ENCODE results near the gene TSTD1. TPM values are rescaled to one million over a fixed set of nuclear protein-coding genes. Genes with fewer than 3 reads are reported as not detected.

Gene TSTD1
- total and polyA plus RNA-seq, 10 of the 15 experiments (the other 5 are each of a cell fraction or from before 2014, with no cell fraction given) = 33.3 to 145 (median 89.4) TPM

DNA sequence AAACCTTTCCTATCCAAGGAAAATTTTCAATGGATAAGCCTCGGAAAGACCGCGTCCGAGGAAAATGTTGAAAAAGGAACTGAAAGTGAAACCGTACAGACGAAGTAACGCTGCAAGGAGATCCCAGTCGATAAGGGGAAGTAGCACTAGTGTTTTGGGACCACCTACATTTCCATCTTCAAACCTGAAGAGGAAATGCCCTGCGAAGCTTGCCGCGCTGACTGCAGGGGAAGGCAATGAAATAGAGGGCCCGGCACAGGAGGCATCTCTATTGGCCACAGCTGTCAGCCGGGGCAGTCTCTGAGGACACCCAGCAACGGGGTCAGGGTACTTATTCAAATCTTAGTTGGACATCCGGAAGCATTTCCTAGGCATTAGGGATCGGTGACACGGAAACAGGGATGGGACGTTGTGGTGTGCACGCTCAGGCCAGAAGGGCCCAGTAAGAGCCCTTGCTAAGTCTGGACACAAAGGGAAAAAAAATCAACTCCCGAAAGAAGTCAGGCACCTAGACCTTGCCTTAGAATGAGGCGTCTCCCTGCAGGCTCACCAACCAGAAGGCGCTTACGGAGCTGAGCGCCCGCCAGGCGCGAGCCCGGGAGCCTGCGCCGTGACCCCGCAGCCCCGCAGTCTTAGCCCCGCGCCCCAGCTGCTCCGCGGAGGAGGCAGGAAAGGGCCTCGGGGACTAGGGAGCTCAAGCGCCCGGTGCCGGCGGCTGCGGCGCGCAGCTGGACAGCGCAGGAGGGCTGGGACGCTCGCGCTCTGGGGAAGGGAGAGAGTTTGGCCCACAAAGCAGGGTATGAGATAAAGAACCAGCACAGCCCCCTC, 6.4 kb upstream of the TSTD1 start:
- TSS peak; percentile 49 for BruUV-seq (replicated peaks)
- in situ Hi-C loops (cut with MboI) (no loop called here), intact Hi-C loops (cut with micrococcal nuclease; ENCODE audit: unreplicated experiment) (loop anchor here (5.0 kb wide), 2 partner anchors 53 to 72 kb away; partner anchors contain the start of genes NIT1 and PFDN2)
- DNase-seq (ENCODE audit: low read depth, low spot score) = peak; percentile 73
- Histone ChIP-seq H3K9ac (ENCODE audit: control insufficient read depth, insufficient read depth, low read length) (peak overlapping the region; percentile 95), H4K20me1 (ENCODE audit: control insufficient read depth, insufficient read depth) (no peaks in the 10 kb centered on the region), H3K27me3 (replicated peaks in 1 of 2; ENCODE audit: control insufficient read depth in 2 of 2, insufficient read depth in 2 of 2, low read length in 1 of 2) (no peaks in the 10 kb centered on the region), H2AFZ (ENCODE audit: control insufficient read depth, low read depth, low read length) (peak overlapping the region; percentile 18), H3K4me1 (ENCODE audit: control insufficient read depth, insufficient read depth, low read length) (peaks cover 15% of the 10 kb centered on the region), H3K36me3 (ENCODE audit: control insufficient read depth in 2 of 2, insufficient read depth in 2 of 2, low read length in 1 of 2) (peaks cover 21 to 28% of the 10 kb centered on the region in 2 experiments), H3K27ac (ENCODE audit: control insufficient read depth, insufficient read depth) (peak overlapping the region; percentile 100), H3K4me2 (ENCODE audit: control insufficient read depth, insufficient read depth) (peak overlapping the region; percentile 89), H3K9me3 (replicated peaks; ENCODE audit: control insufficient read depth, insufficient read depth, low read length) (no peaks in the 10 kb centered on the region), H3K4me3 (peak overlapping the region; percentile 90), H3K79me2 (ENCODE audit: control insufficient read depth, insufficient read depth, low read length) (peaks cover 22% of the 10 kb centered on the region)
- ChIA-PET CTCF (interaction anchor here (0.6 to 11.1 kb wide), 23 partner anchors 12 to 1760 kb away, joined by 3 to 181 read pairs (median 4); partner anchors contain the start of genes ARHGAP30, ITLN1, KLHDC9 and PPOX), POLR2A (interaction anchor here (0.7 to 5.2 kb wide), 14 partner anchors 12 to 333 kb away, joined by 3 to 139 read pairs (median 4); partner anchors contain the start of genes ARHGAP30, DEDD, F11R and KLHDC9), RAD21 (ENCODE audit: unreplicated experiment) (interaction anchor here (0.7 to 4.8 kb wide), 17 partner anchors 19 to 278 kb away, joined by 3 to 107 read pairs (median 6); partner anchors contain the start of genes ARHGAP30, DEDD, F11R and ITLN2), SMC1A (ENCODE audit: uncharacterized antibody, unreplicated experiment) (interaction anchor here (0.6 to 7.5 kb wide), 18 partner anchors 12 to 304 kb away, joined by 3 to 134 read pairs (median 5); partner anchors contain the start of genes ARHGAP30, DEDD, F11R and KLHDC9)
- 1% methylated on average over 48 of the region's 48 CpGs for WGBS (ENCODE audit: insufficient coverage, insufficient replicate concordance, low lambda C conversion rate, missing lambda C conversion rate)
- ATAC-seq = peak; percentile 78
- peak; percentile 93 for FAIRE-seq
- TF ChIP-seq HCFC1 (IDR thresholded peaks at IDR 0.05; ENCODE audit: low read length) (no peak), ZNF24 (IDR thresholded peaks at IDR 0.05) (no peak; the same call in 1 of the 2 replicates), HDAC2 (IDR thresholded peaks at IDR 0.05) (no peak), PAX5 (IDR thresholded peaks at IDR 0.05; ENCODE audit: borderline replicate concordance, low read depth, low read length) (0 out of 2 replicates have a peak, but pooled peaks have one; percentile 15), BCL11A (IDR thresholded peaks at IDR 0.05; ENCODE audit: low read depth, low read length) (peak; percentile 54; the same call in 1 of the 2 replicates), PML (IDR thresholded peaks at IDR 0.05; ENCODE audit: low read length) (no peak), CHD2 (IDR thresholded peaks at IDR 0.05; ENCODE audit: borderline replicate concordance, low read depth, low read length) (peak; percentile 43; the same call in 1 of the 2 replicates), SMAD1 (IDR thresholded peaks at IDR 0.05; ENCODE audit: low read depth, partially characterized antibody) (peak; percentile 30), ZNF207 (IDR thresholded peaks at IDR 0.05; ENCODE audit: borderline replicate concordance) (no peak), ZNF274 (IDR thresholded peaks at IDR 0.05; ENCODE audit: insufficient read depth, insufficient read length) (no peak), NFYB (IDR thresholded peaks at IDR 0.05; ENCODE audit: insufficient read depth, low read depth, low read length) (0 out of 2 replicates have a peak, but pooled peaks have one; percentile 39), MTA2 (IDR thresholded peaks at IDR 0.05; ENCODE audit: low read depth) (peak; percentile 68), TCF12 (IDR thresholded peaks at IDR 0.05; ENCODE audit: low read depth, low read length) (no peak), EGR1 (IDR thresholded peaks at IDR 0.05; ENCODE audit: borderline replicate concordance in 1 of 2, low read depth in 2 of 2, low read length in 2 of 2) (peak in 1 of 2 experiments; percentile 30; a peak in 1 of 3 replicates), SPI1 (IDR thresholded peaks at IDR 0.05; ENCODE audit: borderline replicate concordance, insufficient read depth, low read depth, low read length) (peak; percentile 97), ASH2L (IDR thresholded peaks at IDR 0.05; ENCODE audit: borderline replicate concordance, low read depth) (0 out of 2 replicates have a peak, but pooled peaks have one; percentile 40), GATAD2B (conservative IDR thresholded peaks at IDR 0.05; ENCODE audit: low read depth) (peak; percentile 49; the same call in 1 of the 2 replicates)
- TF ChIP-seq, protein P1, sequence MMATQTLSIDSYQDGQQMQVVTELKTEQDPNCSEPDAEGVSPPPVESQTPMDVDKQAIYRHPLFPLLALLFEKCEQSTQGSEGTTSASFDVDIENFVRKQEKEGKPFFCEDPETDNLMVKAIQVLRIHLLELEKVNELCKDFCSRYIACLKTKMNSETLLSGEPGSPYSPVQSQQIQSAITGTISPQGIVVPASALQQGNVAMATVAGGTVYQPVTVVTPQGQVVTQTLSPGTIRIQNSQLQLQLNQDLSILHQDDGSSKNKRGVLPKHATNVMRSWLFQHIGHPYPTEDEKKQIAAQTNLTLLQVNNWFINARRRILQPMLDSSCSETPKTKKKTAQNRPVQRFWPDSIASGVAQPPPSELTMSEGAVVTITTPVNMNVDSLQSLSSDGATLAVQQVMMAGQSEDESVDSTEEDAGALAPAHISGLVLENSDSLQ (IDR thresholded peaks at IDR 0.05) = peak; percentile 64
- TF ChIP-seq, protein P2, sequence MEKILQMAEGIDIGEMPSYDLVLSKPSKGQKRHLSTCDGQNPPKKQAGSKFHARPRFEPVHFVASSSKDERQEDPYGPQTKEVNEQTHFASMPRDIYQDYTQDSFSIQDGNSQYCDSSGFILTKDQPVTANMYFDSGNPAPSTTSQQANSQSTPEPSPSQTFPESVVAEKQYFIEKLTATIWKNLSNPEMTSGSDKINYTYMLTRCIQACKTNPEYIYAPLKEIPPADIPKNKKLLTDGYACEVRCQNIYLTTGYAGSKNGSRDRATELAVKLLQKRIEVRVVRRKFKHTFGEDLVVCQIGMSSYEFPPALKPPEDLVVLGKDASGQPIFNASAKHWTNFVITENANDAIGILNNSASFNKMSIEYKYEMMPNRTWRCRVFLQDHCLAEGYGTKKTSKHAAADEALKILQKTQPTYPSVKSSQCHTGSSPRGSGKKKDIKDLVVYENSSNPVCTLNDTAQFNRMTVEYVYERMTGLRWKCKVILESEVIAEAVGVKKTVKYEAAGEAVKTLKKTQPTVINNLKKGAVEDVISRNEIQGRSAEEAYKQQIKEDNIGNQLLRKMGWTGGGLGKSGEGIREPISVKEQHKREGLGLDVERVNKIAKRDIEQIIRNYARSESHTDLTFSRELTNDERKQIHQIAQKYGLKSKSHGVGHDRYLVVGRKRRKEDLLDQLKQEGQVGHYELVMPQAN (conservative IDR thresholded peaks at IDR 0.05) = 0 out of 2 replicates have a peak, but pooled peaks have one; percentile 68
